Measurements from ENCODE around the gene SLC4A1AP. TPM values are rescaled to one million over a fixed set of nuclear protein-coding genes. Genes with fewer than 3 reads are reported as not detected.

Gene SLC4A1AP
- total RNA-seq, 1 donor from 2014 or later = 20.5 TPM

DNA sequence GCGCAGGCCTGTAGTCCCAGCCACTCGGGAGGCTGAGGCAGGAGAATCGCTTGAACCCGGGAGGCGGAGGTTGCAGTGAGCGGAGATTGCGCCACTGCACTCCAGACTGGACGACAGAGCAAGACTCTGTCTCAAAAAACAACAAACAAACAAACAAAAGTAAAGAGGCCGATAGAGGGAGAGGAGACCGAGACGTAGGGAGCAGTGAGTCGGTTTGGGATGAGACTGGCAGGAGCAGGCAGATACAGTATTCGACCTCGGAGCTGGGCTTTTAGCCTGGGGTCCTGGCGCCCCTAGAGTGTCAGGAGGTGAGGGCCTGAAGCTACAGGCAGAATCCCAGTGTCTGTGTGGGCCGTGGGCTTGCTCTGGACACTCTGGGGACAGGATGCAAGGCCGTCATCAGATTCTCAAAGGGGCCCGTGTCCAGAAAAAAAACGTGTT lies 51.2 kb downstream of the SLC4A1AP start:
- Mint-ChIP-seq H3K4me3 (ENCODE audit: unreplicated experiment) (peak overlapping the region; percentile 56), H3K36me3 (ENCODE audit: unreplicated experiment) (no peaks in the 10 kb centered on the region), H3K4me1 (ENCODE audit: unreplicated experiment) (peaks cover 14% of the 10 kb centered on the region), H3K9me3 (ENCODE audit: unreplicated experiment) (no peaks in the 10 kb centered on the region), H3K27me3 (ENCODE audit: unreplicated experiment) (no peaks in the 10 kb centered on the region), H3K27ac (ENCODE audit: unreplicated experiment) (peak overlapping the region; percentile 27)
- DNase-seq (ENCODE audit: extremely low spot score, unreplicated experiment) = no peak
- no peak for TF ChIP-seq CTCF (IDR thresholded peaks at IDR 0.05)

DNA sequence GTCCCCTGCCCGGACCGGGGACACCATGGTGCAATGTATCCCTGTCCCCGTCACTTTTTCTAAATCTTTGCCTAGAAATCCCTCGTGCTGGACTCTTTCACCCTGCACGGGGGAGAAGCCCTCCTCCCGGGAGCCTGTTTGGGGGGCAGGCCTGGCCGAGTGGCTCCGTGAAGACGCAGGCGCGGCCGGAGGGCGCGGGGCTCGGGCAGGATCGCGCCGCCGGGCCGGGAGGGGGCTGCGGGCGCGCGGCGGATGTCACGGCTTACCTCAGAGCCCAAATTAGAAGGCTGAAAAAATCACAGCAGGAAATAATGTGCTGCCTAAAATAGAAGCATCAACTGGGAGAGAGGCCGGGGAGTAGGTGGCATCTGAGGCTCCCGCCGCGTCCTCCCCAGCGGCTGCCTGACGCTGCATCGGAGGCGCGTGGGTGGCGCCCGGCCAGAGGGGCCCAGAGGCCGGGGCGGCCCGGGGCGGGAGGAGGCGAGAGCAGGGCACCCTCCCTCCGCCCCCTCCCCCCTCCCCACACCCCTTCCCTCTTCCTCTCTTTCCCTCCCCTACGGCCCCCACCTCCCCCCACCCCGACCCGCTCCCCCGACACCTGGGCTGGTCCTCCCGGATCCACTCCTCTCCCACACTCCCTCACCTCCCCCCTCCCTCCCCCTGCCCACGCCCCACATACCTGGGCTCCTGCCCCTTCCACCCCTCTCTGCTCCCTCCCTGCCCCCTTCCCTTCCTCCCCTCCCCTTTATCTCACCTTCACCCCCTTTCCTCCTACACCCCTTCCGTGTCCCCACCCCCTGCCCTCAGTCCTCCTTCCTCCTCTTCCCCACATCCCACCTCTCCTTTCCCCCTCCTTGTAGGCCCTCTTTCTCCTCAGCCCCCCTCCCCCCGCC lies 51.9 kb downstream of the SLC4A1AP start:
- Mint-ChIP-seq H3K36me3 (ENCODE audit: unreplicated experiment) (no peaks in the 10 kb centered on the region), H3K4me3 (ENCODE audit: unreplicated experiment) (peak overlapping the region; percentile 56), H3K9me3 (ENCODE audit: unreplicated experiment) (no peaks in the 10 kb centered on the region), H3K27me3 (ENCODE audit: unreplicated experiment) (no peaks in the 10 kb centered on the region), H3K4me1 (ENCODE audit: unreplicated experiment) (peaks cover 20% of the 10 kb centered on the region), H3K27ac (ENCODE audit: unreplicated experiment) (no peak overlapping the region)
- TF ChIP-seq CTCF (IDR thresholded peaks at IDR 0.05) = no peak
- DNase-seq (ENCODE audit: extremely low spot score, unreplicated experiment) = no peak

DNA sequence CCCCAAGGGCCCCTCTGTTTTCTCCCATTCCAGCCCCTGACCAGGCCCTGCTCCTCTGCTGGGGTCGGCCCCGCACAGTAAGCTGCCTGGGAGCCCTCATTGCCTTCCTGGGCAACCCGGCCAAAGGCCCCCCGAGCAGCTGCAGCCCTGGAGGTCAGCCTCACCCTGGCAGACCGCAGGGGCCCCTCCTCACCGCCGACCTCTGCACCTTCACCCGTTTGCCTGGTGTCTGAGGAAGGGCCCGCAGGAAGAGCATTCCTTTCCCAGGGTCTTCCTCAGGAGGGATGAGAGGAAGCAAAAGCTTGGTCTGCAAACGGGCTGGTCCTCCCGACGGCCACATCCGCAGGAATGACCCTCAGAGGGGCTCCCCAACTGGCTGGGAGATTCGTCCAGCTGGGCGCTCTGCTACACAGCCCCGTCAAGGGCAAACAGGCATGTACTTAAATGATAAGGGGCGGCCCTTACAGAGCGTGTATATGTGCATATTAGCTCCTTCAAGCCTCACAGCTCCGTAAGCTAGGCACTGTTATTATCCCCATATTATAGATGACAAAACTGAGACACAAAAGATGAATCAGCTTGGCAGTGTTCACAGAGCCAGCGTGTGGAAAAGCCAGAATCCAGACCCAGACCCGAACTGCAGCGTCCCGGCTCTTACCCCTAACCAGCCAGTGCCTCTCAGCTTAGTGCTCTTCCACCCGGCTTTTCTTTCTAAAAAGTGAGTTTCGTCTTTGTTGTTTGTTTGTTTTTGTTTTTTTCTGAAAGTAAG lies 52.8 kb downstream of the SLC4A1AP start:
- no peak for TF ChIP-seq CTCF (IDR thresholded peaks at IDR 0.05)
- Mint-ChIP-seq H3K36me3 (ENCODE audit: unreplicated experiment) (no peaks in the 10 kb centered on the region), H3K4me3 (ENCODE audit: unreplicated experiment) (peak overlapping the region; percentile 20), H3K27me3 (ENCODE audit: unreplicated experiment) (no peaks in the 10 kb centered on the region), H3K9me3 (ENCODE audit: unreplicated experiment) (no peaks in the 10 kb centered on the region), H3K4me1 (ENCODE audit: unreplicated experiment) (peaks cover 22% of the 10 kb centered on the region), H3K27ac (ENCODE audit: unreplicated experiment) (peak overlapping the region; percentile 36)
- no peak for DNase-seq (ENCODE audit: extremely low spot score, unreplicated experiment)

DNA sequence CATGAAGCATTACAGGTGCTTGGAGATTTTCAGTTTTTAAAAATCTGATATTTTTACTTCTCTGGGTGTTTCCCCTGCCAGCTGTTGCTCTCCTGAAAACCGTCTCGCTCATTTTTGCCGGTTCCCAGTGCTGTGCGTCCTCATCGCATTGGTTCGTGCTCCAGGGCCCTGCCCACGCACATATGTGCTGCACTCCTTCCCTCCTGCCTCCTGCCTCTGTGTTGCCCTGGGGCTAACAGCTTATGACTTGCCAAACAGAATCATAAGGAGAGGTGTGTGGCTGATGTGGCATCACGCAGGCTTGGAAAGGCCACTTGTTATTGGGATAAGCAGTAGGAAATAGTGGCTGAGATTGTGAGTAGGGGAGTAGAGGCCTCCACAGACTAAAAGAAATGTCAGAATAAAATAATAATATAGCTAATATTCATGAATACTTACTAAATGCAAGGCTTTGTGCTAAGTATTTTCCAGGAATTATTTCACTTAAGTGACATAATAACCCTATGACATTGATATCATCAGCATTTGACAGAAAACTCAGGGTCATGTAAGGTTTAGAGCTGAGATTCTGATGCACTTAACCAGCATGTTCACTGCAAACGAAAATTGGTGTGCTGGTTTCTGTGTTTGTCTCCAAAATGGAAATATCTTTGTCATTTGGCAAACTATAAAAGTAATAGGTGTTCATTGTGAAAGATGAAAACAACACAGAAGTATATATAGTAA lies 53.5 kb downstream of the SLC4A1AP start:
- TF ChIP-seq CTCF (IDR thresholded peaks at IDR 0.05) = no peak
- Mint-ChIP-seq H3K27ac (ENCODE audit: unreplicated experiment) (peak overlapping the region; percentile 36), H3K36me3 (ENCODE audit: unreplicated experiment) (no peaks in the 10 kb centered on the region), H3K9me3 (ENCODE audit: unreplicated experiment) (no peaks in the 10 kb centered on the region), H3K27me3 (ENCODE audit: unreplicated experiment) (no peaks in the 10 kb centered on the region), H3K4me3 (ENCODE audit: unreplicated experiment) (peak overlapping the region; percentile 20), H3K4me1 (ENCODE audit: unreplicated experiment) (peaks cover 22% of the 10 kb centered on the region)
- no peak for DNase-seq (ENCODE audit: extremely low spot score, unreplicated experiment)

Data from osteocyte (in vitro differentiated cells).